ENCODE results near the gene C1QTNF1.
"Not testable (repeated sequence)": the region's sequence is repeated elsewhere in the genome, so short reads cannot be mapped to it uniquely, and the experiment has no call there.

C1QTNF1 gene

DNA sequence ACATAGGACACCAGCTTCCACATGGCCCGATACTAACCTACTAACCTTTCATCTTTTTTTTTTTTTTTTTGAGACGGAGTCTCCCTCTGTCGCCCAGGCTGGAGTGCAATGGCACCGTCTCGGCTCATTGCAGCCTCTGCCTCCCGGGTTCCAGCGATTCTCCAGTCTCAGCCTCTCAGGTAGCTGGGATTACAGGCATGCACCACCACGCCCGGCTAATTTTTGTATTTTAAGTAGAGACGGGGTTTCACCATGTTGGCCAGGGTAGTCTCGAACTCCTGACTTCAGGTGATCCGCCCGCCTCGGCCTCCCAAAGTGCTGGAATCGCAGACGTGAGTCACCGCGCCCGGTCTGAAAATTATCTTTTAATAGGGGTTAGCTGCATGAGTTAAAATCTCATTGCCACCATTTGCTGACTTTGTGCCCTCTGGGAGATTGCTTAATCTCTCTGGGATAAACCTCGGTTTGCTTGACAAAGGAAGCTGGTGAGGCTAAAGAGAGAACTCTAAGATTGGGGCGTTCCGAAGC, 50.2 kb downstream of the C1QTNF1 start:
- DNase-seq (ENCODE audit: extremely low spot score, insufficient read length, low read depth); FAIRE-seq: not testable (repeated sequence)

GRCh38 chr17:79074649-79075445, 50.9 kb downstream of the C1QTNF1 start, which contains the start of gene ENGASE:
TSS of gene ENGASE (plus strand) at chr17:79074824. CDS start at chr17:79074945, 121 bp downstream.
- peak; percentile 99 for DNase-seq (ENCODE audit: extremely low spot score, insufficient read length, low read depth)
- peak; percentile 90 for FAIRE-seq

GRCh38 chr17:79075446-79075750, 51.4 kb downstream of the C1QTNF1 start:
- DNase-seq (ENCODE audit: extremely low spot score, insufficient read length, low read depth) (no peak), FAIRE-seq (no peak)

DNA sequence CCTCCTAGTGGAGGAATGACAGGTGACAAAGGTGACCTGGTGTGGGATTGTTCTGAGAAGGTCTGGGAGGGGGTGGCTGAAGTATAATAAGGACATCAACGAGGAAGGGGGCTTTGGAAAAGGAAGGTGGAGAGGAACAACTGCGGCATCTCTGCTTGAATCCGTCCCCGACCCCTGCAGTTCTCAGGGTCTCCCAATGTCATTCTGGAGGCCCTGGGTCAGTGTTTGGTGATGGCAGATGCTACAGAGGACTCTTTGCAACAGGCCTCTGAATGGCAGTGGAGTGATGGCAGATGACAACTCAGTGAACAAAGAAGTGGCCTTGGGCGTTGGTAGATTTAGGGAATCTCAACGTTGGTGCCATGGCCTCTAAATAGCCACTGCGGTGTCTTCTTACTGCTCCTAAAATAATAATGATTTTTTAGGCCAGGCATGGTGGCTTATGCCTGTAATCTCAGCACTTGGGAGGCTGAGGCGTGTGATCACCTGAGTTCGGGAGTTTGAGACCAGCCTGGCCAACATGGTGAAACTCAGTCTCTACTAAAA, 52.0 kb downstream of the C1QTNF1 start:
- no peak for FAIRE-seq
- DNase-seq (ENCODE audit: extremely low spot score, insufficient read length, low read depth): no peak

DNA sequence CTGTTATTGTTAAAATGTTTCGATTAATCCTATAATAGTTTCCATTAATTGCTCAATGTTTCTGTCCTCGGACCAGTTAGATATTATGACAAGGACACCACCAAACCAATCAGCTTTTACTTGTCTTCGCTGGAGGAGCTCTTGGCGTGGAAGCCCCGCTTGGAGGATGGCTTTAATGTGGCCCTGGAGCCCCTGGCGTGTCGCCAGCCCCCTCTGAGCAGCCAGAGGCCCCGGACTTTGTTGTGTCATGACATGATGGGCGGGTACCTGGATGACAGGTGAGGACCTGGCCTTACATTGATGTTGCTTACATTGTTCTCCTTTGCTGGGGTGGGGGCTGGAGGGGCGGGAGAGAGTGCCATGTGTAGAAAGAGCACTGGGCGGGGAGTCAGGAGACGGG, 53.6 kb downstream of the C1QTNF1 start:
- DNase-seq (ENCODE audit: extremely low spot score, insufficient read length, low read depth) (no peak), FAIRE-seq (no peak)

DNA sequence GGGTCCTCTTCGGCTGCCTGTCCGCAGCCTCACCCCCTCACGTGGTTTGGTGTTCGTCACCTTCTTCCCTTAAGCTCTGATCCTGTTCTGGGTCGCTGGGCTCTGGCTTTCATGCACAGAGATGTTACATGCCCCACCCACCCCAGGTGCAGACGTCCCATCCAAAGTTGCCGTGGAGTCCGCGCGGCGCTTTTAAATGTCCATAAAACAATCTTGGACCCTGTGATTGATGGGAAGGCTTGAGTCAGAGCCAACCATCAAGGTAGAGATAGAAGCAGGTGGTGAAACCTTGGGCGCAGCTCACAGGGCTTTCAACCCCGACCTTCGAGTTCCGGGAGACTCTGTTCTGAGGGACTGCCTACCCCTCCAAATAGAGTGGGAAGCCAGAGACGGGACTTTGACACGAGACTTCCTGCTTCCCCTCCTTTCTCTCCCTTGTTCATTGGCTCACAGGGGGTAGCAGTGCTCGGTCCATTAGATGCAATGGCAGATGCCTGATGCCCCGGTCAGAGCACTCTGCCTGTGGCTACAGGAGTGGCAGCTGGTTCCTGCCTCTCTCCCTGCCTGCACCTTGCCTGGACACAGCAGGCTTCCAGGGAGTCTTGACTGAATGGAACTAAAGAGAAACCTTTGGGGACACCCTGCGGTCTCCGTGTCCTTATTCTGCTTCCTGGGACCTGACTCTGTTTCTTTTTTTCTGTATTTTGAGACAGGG, 54.7 kb downstream of the C1QTNF1 start:
- no peak for DNase-seq (ENCODE audit: extremely low spot score, insufficient read length, low read depth)
- no peak for FAIRE-seq

GRCh38 chr17:79079421-79080200, 55.6 kb downstream of the C1QTNF1 start:
- DNase-seq (ENCODE audit: extremely low spot score, insufficient read length, low read depth): no peak
- FAIRE-seq: no peak

- no peak for FAIRE-seq
- no peak for DNase-seq (ENCODE audit: extremely low spot score, insufficient read length, low read depth)
These were observed 56.4 kb downstream of the C1QTNF1 start for GRCh38 chr17:79080349-79080748.

DNA sequence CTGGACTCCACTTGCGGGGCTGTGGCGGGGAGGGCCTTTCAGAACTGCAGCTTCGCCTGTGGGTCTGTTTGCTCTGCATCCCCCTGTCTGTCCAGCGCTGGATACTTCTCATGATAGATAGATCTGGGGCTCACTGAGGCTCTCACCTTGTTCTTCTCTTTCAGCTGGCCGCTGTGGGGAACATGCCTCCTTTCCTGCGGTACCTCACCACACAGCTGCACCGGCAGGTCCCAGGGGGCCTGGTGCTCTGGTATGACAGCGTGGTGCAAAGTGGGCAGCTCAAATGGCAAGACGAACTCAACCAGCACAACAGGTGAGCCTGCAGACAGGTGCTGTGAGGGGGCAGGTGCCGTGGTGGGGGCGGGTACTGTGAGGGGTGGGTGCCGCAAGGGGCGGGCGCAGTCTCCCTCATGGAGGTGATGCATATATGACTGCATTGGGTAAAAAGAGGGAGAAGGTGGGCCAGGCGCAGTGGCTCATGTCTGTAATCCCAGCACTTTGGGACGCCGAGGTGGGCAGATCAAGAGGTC, 56.9 kb downstream of the C1QTNF1 start:
- DNase-seq (ENCODE audit: extremely low spot score, insufficient read length, low read depth): no peak
- FAIRE-seq: no peak

- FAIRE-seq: no peak
- DNase-seq (ENCODE audit: extremely low spot score, insufficient read length, low read depth): no peak
These were observed 57.8 kb downstream of the C1QTNF1 start for GRCh38 chr17:79081571-79082276.

- no peak for FAIRE-seq
- peak; percentile 46 for DNase-seq (ENCODE audit: extremely low spot score, insufficient read length, low read depth)
These were observed 58.6 kb downstream of the C1QTNF1 start for GRCh38 chr17:79082311-79083190.

DNA sequence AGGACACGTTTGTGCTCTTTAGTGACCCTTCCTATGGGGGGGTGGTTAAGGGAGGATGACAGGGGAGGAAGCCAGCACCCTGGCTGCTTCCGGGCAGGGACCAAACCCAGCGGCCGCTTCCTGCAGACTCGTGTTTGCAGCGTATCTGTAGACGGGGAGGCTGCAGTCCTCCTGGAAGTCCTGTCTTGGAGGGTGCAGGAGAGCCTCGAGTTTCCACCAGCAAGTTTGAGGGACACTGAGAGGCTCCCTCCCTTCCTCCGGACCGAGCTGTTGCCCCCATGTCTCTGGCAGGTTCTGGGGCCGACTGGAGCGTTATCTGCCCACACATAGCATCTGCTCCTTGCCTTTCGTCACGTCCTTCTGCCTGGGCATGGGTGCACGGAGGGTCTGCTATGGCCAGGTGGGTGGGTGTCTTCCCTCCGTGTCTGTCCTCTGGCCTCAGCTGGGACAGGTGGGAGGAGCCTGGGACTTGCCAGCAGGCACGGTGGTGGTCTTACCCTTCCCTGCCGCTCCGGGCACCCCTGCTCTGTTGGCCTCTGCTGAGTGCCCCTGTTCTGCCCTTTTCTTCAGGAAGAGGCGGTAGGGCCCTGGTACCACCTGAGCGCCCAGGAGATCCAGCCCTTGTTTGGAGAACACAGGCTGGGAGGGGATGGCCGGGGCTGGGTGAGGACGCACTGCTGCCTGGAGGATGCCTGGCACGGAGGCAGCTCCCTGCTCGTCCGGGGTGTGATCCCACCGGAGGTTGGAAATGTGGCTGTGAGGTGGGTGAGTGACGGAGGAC, 59.4 kb downstream of the C1QTNF1 start:
- DNase-seq (ENCODE audit: extremely low spot score, insufficient read length, low read depth): no peak
- no peak for FAIRE-seq

GRCh38 chr17:79084291-79085153, 60.6 kb downstream of the C1QTNF1 start:
- DNase-seq (ENCODE audit: extremely low spot score, insufficient read length, low read depth) (no peak), FAIRE-seq (no peak)

GRCh38 chr17:79085154-79085920, 61.4 kb downstream of the C1QTNF1 start:
- FAIRE-seq (no peak), DNase-seq (ENCODE audit: extremely low spot score, insufficient read length, low read depth) (no peak)

DNA sequence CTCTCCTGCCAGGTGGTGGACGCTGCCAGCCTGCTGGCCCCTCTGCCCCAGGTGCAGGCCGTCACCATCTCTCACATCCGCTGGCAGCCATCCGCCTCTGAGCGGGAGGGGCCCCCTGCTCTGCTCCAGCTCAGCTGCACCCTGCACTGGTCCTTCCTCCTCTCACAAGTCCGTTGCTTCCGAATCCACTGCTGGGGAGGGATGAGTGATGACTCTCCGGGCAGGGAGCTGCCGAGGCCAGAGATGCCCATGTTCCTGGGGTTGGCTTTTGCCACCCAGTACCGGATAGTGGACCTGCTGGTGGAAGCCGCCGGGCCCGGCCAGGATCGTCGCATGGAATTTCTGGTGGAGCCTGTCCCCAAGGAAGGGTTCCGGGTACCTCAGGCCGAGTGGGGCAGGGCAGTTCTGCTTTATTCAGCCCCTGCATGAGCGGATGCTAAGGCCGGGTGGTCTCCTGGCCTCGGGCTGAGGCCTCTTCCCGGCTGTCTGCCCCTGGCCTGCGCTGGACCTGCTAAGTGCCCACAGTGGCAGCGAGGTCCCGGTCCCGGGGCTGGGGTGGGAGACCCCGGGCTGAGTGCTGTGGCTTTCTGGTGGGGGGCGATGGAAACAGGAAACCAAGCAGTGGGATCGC, 62.1 kb downstream of the C1QTNF1 start:
- DNase-seq (ENCODE audit: extremely low spot score, insufficient read length, low read depth): no peak
- no peak for FAIRE-seq

Measured in GM18507 (cell line).